Adipocyte (in vitro differentiated cells): Measurements from ENCODE around the gene POU3F1.
A peak's percentile ranks its signal among the peaks of the same experiment; 100 is the strongest.

Experiments
- DNase-seq: peaks from one replicate; pipeline ENCODE4 v3.0.0-alpha.2; 2015; ENCODE audit warnings: low read depth
- H3K27me3 ChIP-seq: replicated peaks from 2 replicates; pipeline ENCODE4 v1.7.0; 2013; ENCODE audit warnings: mild to moderate bottlenecking, low read length, moderate library complexity; ENCODE audit not compliant: control insufficient read depth, insufficient read depth
- H3K36me3 ChIP-seq: 2 replicates; pipeline ENCODE4 v1.7.0; 2013; ENCODE audit warnings: low read length, mild to moderate bottlenecking, moderate library complexity; ENCODE audit not compliant: control insufficient read depth, insufficient read depth, severe bottlenecking
- H3K4me1 ChIP-seq: 2 replicates; pipeline ENCODE4 v1.7.0; 2013; ENCODE audit warnings: mild to moderate bottlenecking, low read length, moderate library complexity; ENCODE audit not compliant: control insufficient read depth, insufficient read depth
- H3K4me3 ChIP-seq: 2 replicates; pipeline ENCODE4 v1.7.0; 2013; ENCODE audit warnings: mild to moderate bottlenecking, low read length, moderate library complexity
- H3K9ac ChIP-seq: 2 replicates; pipeline ENCODE4 v1.7.0; 2013; ENCODE audit warnings: mild to moderate bottlenecking, low read length, moderate library complexity
- H3K9me3 ChIP-seq: 2 replicates; pipeline ENCODE4 v1.7.0; 2013; ENCODE audit warnings: mild to moderate bottlenecking, low read length, moderate library complexity; ENCODE audit not compliant: control insufficient read depth

The POU3F1 gene

DNA sequence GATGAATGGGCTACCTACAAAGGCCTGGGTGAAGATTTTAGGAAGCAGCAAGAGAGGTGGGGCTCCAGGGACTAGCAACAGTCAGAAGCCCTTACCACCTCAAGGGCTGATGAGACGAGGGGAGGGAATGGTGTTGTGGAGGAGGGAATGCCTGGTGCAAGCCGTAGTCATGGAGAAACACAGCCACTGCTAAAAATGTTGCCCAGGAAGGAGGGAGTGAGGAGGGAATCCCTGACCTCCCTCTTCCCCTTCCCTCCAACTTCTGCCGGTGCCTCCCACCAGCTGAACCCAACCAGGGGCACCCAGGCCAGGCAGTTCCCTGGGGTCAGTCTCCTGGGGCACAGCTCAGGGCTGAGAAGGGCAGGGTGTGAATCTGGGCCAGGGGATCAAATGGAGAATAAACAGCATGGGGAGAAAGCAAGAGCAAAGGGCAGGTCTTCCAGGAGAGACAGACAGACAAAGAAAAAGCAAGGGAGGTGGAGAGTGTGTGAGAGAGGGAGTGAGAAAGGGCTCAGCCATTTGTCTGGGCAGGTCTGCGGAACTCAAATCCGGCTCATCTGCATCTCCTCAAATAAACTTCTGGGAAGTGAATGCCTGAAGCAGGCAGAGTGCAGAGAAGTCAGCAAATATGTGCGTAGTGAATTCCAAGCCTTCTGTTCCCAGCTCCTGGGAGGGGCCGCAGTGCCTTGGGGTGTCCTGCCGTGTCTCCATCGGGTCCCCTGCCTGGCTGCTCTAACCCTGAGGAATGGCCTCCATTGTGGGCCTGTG is 27.1 kb upstream of the POU3F1 start:
- Histone ChIP-seq H3K9me3 (no peaks in the 10 kb centered on the region), H3K4me1 (peaks cover 2% of the 10 kb centered on the region), H3K27me3 (peaks cover 76% of the 10 kb centered on the region), H3K36me3 (no peaks in the 10 kb centered on the region), H3K4me3 (no peak overlapping the region), H3K9ac (no peak overlapping the region)
- DNase-seq: no peak

DNA sequence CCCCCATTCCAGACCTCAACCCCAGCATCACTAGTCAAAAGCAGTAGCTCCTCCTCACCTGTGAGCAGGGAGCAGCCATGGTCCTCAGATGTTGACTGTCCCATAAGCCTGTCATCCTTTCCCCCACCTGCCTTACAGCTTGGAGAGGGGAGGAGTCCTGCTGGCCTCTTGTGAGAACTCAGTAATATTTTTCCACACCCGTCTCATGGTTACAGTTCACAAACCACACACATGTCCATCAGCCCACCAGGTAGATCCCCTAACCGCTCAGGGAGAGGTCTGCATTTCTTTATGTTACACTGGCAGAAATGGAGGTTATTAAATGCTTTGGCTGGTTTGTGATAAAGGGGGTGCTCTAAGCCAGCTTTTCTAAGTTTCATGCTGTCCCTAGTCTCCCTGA is 26.3 kb upstream of the POU3F1 start:
- H3K4me1 ChIP-seq: peaks cover 2% of the 10 kb centered on the region
- no peaks in the 10 kb centered on the region for H3K9me3 ChIP-seq
- no peak overlapping the region for H3K9ac ChIP-seq
- H3K36me3 ChIP-seq: no peaks in the 10 kb centered on the region
- H3K27me3 ChIP-seq: peaks cover 85% of the 10 kb centered on the region
- DNase-seq: no peak
- no peak overlapping the region for H3K4me3 ChIP-seq

- Histone ChIP-seq H3K9ac (no peak overlapping the region), H3K4me1 (peaks cover 2% of the 10 kb centered on the region), H3K27me3 (peaks cover 87% of the 10 kb centered on the region), H3K36me3 (no peaks in the 10 kb centered on the region), H3K4me3 (no peak overlapping the region), H3K9me3 (no peaks in the 10 kb centered on the region)
- DNase-seq: peak; percentile 6
Measured at GRCh38 chr1:38071312-38072256, 25.0 kb upstream of the POU3F1 start.

- DNase-seq: no peak
- H3K27me3 ChIP-seq: peaks cover 65% of the 10 kb centered on the region
- H3K4me1 ChIP-seq: no peaks in the 10 kb centered on the region
- H3K9me3 ChIP-seq: no peaks in the 10 kb centered on the region
- no peaks in the 10 kb centered on the region for H3K36me3 ChIP-seq
- H3K9ac ChIP-seq: no peak overlapping the region
- no peak overlapping the region for H3K4me3 ChIP-seq
Measured at GRCh38 chr1:38068980-38069340, 22.4 kb upstream of the POU3F1 start.

DNA sequence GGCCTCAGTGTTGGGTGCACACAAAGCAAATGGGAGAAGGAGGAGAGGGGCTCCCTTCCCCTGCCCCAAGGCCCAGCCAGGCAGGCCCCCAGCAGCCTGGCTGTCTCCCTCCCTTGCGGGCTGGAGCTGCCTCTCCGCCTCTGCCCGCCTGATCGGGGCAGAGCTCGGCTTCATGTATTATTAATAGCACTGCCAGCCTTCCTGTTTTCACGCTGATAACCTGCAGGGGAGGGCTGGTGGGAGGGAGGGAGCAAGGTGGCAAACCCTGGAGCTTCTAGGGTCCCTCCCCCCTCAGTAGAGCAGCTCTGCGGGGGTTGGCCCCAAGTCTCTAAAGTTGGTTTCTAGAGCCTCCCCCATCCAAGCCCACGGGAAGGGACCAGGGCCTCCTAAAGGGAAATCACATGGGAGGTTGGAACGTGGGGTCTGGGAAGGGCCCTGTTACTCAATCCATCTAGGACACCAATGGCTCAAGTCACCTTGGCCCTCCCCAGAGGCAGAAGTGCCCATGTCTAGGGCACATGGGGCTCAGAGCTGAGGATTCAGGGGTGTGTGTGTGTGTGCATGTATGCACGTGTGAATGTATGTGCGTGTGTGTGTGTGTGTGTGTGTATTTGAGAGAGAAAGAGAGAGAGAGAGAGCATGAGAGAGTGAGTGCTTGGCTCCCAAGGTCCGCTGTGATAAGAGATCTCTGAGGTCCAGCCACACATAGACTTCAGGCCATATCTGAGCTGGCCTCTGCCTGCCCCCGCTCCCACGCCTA is 21.8 kb upstream of the POU3F1 start:
- DNase-seq: no peak

DNA sequence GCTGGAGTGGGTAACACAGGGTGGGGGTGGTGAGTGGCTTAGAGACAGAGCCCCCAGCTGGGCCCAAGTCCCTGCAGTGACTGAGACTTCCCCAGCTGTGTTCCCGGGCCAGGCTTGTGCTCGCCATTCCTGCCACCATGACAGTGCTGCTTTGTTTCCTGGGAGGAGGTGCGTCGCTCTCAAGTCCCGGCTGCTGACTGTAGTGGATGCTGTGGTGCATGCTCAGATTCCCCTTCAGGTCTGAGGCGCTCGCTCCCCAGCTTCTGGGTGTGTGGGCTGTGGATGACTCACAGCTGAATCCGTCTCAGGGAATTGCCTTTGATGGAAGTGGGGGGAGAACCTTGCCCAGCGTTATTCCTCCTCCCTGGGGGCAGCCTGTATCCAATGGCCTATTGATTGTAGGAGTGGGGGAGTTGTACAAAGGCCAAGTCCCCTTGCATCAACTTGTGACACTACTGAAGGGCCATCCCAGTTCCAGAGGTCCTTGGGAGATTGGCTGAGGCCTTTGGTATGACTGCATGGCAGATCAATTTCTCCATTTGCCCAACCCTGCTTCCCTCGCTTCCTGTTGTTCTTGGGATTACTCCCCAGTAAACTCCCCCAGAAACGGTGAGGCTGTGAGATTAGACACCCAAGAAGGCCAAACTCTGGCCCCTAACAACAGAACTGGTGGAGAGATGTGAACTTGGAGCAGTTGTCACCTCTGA is 17.8 kb upstream of the POU3F1 start:
- H3K9ac ChIP-seq: no peak overlapping the region
- DNase-seq: peak; percentile 47
- peaks cover 40% of the 10 kb centered on the region for H3K27me3 ChIP-seq
- no peaks in the 10 kb centered on the region for H3K4me1 ChIP-seq
- no peaks in the 10 kb centered on the region for H3K36me3 ChIP-seq
- H3K9me3 ChIP-seq: no peaks in the 10 kb centered on the region
- H3K4me3 ChIP-seq: no peak overlapping the region

More for the DNA sequence above, 21.8 kb upstream of the POU3F1 start:
- Histone ChIP-seq H3K9me3 (no peaks in the 10 kb centered on the region), H3K36me3 (no peaks in the 10 kb centered on the region), H3K4me1 (no peaks in the 10 kb centered on the region), H3K4me3 (no peak overlapping the region), H3K27me3 (peaks cover 60% of the 10 kb centered on the region), H3K9ac (no peak overlapping the region)

GRCh38 chr1:38063616-38064015 is 17.0 kb upstream of the POU3F1 start:
- no peak overlapping the region for H3K9ac ChIP-seq
- DNase-seq: no peak
- no peaks in the 10 kb centered on the region for H3K36me3 ChIP-seq
- no peaks in the 10 kb centered on the region for H3K4me1 ChIP-seq
- no peaks in the 10 kb centered on the region for H3K9me3 ChIP-seq
- no peak overlapping the region for H3K4me3 ChIP-seq
- peaks cover 41% of the 10 kb centered on the region for H3K27me3 ChIP-seq

GRCh38 chr1:38062361-38063288 is 16.0 kb upstream of the POU3F1 start:
- no peak for DNase-seq

DNA sequence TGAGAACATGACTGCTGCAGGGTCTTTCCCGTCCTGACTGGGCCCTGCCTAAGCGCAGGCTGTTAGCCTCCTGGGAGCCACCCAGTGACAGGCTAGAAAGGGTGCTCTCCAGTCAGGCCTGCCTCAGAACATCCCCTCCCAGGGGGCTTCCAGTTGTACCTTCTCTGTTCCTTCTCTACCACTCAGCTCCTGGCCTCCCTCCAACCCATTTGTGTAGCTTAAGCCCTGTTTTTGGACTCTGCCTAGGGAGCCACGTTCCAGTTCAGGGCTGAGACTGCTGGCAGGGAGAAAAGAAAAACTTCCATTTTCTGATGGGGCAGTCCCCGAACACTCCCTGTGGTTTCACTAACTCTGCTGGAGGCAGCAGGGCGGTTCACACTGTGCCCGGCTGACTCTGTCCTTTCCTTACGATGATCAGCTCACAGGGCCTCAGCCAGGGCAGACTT is 15.3 kb upstream of the POU3F1 start:
- Histone ChIP-seq H3K4me3 (no peak overlapping the region), H3K4me1 (no peaks in the 10 kb centered on the region), H3K27me3 (peaks cover 24% of the 10 kb centered on the region)

More at GRCh38 chr1:38062361-38063288, 16.0 kb upstream of the POU3F1 start:
- Histone ChIP-seq H3K9ac (no peak overlapping the region), H3K4me3 (no peak overlapping the region), H3K27me3 (peaks cover 31% of the 10 kb centered on the region), H3K36me3 (no peaks in the 10 kb centered on the region), H3K9me3 (no peaks in the 10 kb centered on the region), H3K4me1 (no peaks in the 10 kb centered on the region)

GRCh38 chr1:38061290-38061689 is 14.7 kb upstream of the POU3F1 start:
- DNase-seq: no peak
- peaks cover 24% of the 10 kb centered on the region for H3K27me3 ChIP-seq
- no peaks in the 10 kb centered on the region for H3K36me3 ChIP-seq
- no peaks in the 10 kb centered on the region for H3K4me1 ChIP-seq
- no peak overlapping the region for H3K4me3 ChIP-seq
- no peak overlapping the region for H3K9ac ChIP-seq
- no peaks in the 10 kb centered on the region for H3K9me3 ChIP-seq

More for the DNA sequence above, 15.3 kb upstream of the POU3F1 start:
- no peak for DNase-seq
- H3K36me3 ChIP-seq: no peaks in the 10 kb centered on the region
- no peaks in the 10 kb centered on the region for H3K9me3 ChIP-seq
- H3K9ac ChIP-seq: no peak overlapping the region
